Measurements from ENCODE around the gene DIPK1A.

GRCh38 chr1:92923664-92924063 lies 37.6 kb downstream of the DIPK1A start:
- TF ChIP-seq CTCF (IDR thresholded peaks at IDR 0.05 in 8 of 11, conservative IDR thresholded peaks at IDR 0.05 in 3 of 11): no peak
- TF ChIP-seq POLR2A (IDR thresholded peaks at IDR 0.05): no peak
- TF ChIP-seq POLR2AphosphoS5 (IDR thresholded peaks at IDR 0.05): no peak

Data from spleen (tissue), 7 donors.